Measurements from ENCODE around the gene GGPS1.
"Not testable (repeated sequence)": the region's sequence is repeated elsewhere in the genome, so short reads cannot be mapped to it uniquely, and the experiment has no call there.

Gene GGPS1

DNA sequence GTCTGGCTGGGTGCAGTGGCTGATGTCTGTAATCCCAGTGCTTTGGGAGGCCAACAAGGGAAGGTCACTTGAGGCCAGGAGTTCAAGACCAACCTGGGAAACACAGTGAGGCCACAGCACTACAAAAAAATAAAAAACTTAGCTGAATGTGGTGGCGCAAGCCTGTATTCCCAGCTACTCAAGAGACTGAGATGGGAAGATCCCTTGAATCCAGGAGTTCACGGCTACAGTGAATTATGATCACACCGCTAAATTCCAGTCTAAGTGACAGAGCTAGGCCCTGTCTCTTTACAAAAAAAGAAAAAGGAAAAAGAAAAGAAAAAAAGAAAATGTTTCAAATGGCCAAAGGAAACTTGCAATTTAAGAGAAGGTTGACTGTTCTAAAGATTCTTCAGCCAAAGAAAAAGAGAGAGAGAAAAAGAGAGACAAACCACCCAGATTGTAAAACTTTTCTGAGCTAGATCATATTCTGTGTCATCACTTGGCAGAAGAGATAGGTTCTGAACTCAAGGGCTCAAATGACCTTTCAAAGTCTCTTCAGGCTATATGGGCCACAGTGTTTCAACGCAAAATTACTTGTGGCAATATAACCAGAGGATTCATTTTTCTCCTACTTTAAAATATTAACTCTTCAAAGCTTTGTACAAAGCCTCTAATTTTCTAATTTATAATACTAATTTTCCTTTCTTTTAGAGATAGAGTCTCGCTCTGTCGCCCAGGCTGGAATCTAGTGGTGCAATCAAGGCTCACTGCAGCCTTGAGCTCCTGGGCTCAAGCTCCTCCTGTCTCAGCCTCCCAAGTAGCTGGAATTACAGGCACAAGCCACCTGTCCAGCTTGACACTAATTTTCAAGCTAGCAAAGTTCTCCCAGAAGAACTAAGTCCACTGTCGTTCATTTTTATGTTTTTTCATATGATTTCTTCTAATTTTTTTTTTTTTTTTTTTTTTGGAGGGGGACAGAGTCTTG is 20.9 kb upstream of the GGPS1 start:
- no peak for DNase-seq

DNA sequence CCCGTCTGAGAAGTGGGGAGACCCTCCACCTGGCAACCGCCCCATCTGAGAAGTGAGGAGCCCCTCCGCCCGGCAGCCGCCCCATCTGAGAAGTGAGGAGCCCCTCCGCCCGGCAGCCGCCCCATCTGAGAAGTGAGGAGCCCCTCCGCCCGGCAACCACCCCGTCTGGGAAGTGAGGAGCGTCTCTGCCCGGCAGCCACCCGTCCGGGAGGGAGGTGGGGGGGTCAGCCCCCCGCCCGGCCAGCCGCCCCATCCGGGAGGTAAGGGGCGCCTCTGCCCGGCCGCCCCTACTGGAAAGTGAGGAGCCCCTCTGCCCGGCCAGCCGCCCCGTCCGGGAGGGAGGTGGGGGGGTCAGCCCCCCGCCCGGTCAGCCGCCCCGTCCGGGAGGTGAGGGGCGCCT is 19.2 kb upstream of the GGPS1 start:
- DNase-seq = not testable (repeated sequence)

DNA sequence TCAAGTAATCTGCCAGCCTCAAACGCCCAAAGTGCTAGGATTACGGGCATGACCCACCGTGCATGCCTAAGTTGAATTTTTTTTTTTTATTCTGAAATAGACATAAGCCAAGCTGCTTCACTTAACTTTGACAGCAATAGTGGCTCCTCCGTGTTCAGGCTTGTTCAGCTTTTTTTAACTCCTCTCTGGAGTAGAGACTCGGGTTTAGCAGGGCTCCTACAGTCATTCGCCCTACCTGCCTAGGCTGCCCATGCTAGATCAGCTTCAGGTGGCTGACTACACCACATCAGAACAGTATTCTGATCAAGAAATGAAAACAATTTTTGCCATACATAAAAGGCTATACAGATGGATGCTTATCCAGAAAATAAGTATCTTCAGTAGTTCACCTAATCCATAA is 15.1 kb upstream of the GGPS1 start:
- DNase-seq = no peak

DNA sequence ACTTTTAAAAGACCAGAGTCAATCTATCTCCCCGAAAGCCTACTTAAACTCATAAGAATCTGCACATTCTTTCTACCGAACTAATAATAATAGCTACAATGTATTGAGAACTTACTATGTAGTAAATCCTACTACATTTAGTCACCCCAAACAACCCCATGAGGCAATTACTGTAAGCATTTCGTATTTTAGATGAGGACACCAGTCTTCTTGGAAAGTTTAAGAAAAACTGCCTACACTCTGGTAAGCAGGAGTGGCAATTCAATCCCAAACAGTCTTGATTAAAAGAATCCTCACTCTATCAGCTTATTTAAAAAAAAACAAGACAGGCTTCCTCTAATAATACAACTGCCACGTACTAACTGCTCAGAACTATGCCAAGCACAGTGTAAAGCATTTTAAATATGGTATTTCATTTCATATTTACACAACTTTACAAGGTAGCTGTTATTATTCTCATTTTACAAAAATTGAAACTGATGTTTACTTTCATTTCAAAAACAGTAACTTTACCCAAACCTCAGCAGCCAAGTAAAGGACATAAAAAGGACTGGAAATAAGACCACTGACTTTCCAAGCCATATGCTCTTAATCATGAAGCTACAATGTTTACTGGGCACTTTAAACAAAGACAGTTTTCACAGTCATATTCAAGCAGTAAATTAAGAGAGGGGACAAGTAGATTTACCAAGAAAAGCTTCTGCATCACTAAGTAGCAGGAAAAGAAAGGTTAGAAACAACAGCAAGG is 14.3 kb upstream of the GGPS1 start:
- DNase-seq = no peak

DNA sequence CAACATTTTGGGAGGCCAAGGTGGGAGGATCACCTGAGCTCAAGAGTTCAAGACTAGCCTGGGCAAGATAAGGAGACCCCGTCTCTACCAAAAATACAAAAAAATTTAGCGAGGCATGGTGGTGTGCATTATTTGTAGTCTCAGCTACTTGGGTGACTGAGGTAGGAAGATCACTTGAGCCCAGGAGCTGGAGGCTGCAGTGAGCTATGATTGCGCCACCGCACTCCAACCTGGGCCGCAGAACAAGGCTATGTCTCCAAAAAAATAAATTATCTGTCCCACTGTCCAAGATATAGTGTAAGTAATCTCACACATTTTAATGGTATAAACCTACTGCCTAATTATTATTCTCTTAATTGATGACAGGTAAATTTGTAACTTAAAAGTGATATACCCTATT is 13.2 kb upstream of the GGPS1 start:
- no peak for DNase-seq

DNA sequence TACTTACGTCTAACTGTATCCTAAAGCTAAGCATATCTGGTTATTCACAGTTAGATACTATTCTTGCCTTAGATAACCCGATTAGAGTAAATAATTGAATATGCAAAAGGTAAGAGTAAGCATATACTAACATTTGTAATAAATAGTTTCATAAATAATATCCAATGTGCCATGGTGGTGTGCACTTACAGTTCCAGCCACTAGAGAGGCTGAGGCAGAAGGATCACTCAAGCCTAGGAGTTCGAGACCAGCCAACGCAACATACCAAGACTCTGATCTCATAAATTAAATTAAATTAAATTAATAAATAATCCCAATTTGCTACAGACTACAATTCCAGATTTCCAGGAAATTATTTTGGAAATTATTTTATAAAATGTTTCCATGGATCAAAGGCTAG is 12.6 kb upstream of the GGPS1 start:
- no peak for DNase-seq

DNA sequence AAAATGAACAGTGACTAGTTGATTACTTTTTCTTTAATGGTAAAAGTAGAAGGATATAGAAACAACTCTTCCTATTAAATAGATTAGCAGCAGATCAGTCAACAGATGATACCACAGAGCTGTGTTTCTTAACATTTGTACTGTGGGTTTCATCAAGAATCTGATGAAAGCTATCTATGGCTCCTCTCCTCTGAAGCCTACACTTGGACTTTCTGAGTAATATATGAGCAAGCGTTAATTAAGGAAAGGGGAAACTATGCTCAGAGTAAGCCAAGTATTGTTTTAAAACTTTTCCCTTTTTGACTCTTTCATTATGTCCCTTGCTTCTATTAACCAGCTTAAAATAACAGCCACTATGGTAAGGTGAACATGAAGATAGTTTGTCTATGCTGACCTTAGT is 11.2 kb upstream of the GGPS1 start:
- DNase-seq = no peak

DNA sequence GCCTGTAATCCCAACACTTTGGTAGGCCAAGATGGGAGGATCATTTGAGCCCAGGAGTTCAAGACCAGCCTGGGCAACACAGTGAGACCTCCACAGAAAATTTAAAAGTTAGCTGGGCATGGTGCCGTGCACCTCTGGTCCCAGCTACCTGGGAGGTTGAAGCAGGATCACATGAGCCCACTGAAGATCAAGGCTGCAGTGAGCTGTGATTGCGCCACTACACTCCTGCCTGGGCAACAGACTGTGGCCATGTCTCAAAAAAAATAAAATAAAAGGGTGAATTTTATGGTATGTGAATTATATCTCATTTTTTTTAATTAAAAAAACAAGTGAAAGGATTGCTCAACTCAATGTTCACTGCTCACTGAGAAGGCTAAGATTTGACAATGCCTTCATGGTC is 9.1 kb upstream of the GGPS1 start:
- DNase-seq = no peak

DNA sequence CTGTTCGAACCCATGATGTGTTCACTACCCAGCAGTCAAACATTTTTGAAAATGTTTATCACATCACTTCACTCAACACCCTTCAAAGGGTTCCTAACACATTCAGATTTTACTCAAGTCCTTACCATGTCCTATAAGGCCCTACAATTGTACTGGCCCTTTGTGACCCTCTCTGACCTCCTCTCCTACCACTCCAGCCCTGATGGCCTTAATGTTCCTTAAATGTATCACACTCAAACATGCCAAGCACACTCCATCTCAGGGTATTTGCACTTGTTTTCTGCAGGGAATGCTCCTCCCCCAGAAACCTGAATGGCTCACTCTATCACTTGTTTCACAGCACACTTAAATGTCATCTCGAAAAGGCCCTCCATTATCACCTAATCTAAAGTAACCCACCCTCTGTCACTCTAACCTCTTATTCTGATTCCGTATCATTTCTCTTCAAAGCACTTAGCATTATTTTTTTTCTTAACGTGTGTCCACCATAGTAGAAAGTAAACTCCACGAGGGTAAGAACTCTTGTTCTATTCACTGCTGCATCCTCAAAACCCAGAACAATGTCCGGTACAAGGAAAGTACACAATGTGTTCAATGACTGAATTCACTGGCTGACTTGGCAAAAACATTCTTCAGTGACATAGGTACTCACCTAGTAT is 7.7 kb upstream of the GGPS1 start:
- DNase-seq = no peak

DNA sequence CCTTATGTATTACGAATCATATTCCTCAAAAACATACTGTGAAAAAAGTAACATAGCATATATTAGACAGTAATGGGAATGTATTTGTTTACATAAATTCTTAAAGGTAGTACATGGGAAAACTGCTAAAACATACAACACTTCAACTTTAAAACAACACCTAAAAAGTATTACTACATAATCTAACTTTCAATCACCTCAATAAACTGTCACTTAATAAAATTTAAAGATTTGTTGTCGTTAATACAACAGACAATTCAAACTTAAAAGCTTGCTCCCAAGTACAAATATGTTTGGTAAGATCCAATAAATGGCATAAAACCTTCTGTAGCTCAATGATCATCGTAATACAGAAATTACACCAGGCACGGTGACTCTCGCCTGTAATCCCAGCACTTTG is 4.1 kb upstream of the GGPS1 start:
- DNase-seq = no peak

DNA sequence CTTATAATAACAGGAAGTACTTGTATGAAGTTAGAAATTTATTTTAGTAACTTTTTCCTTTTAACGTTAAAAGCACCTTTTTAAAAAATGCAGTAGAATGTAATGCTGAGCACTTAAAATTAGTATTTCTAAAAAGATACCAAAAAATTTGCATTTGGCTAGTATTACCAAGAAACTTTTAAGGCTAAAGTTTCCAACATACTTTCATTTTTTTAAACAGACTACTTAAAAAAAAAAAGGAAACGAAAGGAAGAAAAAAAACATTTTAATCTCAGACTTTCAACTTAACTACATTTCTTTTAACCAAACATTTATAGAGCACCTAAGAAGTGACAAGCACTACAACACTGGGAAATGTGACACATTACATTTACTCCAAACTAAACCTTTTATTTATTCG is 3.2 kb upstream of the GGPS1 start:
- no peak for DNase-seq

DNA sequence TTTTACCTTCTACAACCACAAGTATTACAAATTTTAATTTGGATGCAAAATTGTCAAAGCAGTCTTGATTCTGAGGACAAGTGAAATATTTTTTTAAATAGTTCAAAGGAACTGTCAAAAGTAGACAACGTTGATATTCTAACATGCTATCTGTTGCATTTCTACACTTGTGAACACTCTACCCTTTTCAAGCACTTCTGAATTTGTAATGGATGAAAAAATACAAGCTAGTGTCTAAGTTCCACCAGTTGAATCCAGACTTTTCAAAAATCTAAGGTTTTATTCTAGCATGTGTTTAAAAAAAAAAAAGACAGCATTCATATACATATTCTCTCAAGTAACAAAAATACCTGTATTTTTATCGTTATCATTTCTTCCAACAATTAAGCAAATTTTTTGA is 2.5 kb upstream of the GGPS1 start:
- no peak for DNase-seq

DNA sequence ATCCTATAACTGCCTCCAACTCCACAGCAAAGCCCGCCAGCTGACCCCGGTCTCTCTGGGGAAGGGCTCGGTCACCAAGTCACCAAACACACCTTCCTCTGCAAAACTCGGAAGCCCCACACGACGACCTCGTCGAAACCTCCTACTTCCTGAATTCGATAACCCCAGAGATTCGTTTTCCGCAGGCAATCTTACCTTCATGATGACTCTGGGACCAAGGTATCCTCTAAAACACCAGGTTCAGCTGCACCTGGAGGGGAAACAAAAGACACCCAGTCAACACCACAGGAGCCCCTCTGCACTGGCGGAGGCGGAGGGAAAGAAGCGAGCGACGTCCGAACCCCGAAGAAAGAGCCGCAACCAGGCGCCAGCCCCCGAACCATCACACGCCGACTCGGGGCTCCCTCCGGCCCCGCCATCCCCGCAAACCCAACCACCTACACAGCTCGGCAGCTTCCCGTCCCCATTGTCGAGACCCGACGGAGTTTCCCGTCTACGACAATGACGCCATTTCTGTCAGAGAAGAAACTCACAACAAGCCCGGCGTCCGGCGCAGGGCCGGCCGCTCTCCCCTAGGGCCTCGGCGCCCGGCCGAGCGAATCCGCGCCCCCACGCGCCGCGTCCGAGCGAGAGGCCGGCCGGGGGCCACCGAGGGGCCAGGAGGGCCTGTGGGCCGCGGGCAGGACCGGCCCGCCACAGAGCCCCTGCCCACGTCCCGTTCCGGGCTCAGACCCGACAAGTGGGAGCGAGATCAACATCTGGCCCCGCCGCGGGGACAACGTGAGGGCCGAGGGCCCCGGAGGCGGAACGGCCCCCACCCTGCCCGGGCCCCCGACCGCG is 1.4 kb upstream of the GGPS1 start:
- DNase-seq = peak; percentile 62

DNA sequence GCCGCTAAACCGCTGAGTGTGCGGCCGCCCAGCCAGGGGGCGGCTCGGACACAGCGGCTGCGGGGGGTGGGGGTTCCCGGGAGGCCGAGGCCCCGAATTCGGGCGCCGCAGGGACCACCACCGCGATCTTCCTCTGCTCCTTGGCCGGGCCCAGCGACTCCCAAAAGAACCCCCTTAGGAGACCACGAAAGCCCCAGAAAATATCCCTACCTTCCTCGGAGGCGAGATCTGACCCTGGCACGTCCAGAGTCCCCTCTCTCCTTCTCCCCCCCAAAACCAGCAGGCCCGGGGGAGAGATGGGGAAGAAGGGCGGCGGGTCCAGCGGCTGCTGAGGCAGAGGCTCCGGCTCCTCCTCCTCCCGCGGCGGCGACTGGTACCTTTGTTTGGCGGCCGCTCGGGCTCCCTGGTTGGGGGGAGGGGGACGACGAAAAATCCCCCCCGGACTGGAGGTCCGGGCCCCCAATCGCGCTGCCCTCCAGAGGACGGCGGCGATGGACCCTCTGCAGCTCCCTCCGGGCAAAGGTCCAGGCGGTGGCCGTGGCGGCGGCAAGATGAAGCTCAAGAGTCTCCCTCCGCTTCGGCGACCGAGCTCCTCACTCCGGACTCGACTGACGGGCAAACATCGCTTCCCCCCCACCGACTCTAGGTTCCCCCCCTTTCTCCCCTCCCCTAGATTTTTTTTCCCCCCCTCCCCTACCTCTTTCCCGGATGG is 655 bp upstream of the GGPS1 start, which contains the start of gene ARID4B:
Gene ARID4B, minus strand, starts transcription at position 621 of the 712 bp plus-strand sequence. CDS start 1,260 bp downstream, outside the sequence.
- peak; percentile 61 for DNase-seq

DNA sequence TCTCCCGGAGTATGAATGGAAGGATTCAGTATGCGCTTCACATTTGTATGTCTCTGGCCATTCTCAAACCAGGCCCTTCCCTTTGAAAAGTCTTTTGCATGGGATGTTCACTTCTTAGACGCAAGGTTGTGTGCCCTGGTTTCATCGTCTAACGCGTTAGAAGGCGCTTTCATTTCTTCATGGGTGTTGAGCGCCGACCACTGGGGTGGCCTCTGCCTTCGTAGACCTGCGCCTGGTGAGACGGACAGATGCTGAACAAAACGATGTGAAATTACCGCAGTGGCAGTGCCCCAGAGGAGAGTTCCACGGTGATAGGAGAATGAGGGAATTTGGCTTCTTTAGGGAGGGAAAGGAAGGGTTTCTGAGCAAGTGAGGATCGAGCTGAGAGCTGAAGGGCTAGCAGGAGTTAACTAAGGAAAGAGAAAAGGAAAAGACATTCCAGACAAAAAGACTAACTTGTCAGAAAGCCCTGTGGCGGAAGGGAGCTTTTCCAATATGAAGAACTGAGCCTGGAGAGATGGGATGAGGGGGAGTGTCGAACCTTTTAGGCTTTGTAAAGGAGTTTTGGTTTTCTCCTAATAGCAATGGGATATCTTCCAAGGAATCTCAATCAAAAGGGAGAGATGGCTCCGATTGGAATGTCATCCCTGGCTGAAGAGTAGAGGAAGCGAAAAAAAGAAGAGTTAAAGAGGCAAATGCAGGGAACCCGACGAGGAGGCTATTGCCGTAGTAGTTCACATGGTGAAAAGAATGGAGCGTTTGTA is 951 bp downstream of the GGPS1 start:
- DNase-seq = peak; percentile 50

DNA sequence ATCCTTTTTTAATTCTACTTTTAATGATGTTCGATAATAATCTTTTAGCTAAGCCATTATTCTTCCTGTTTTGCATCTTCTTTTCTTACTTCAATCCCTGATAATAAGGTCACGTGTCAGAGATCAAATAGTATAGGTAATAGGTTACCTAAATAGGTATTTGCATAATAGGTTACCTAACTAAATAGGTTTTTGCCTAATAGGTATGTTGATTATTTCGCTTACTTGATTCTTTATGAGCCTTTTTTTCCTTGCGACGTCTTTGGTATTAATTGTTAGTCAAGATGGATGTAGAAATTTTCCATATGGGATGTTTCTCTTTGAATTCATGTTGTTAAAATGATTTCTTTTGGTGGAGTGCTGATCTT is 2.5 kb downstream of the GGPS1 start:
- no peak for DNase-seq

DNA sequence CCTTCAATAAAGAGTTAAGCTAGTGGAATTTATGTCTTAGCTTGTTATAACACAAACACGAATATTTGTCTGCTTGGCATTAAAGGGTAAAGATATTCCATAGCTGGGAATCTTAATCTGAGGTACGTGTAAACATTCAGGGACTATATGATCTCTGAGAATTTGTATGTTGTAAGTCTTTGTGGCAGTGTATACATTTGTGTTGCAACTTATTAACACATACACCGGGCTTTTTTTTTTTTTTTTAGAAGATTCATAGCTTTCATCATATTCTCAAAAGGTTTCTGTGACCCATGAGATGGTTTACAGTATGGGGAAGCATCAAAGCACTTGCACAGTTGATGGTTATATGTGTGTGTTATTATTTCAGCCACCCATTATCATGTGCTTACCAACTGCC is 3.0 kb downstream of the GGPS1 start:
- no peak for DNase-seq

DNA sequence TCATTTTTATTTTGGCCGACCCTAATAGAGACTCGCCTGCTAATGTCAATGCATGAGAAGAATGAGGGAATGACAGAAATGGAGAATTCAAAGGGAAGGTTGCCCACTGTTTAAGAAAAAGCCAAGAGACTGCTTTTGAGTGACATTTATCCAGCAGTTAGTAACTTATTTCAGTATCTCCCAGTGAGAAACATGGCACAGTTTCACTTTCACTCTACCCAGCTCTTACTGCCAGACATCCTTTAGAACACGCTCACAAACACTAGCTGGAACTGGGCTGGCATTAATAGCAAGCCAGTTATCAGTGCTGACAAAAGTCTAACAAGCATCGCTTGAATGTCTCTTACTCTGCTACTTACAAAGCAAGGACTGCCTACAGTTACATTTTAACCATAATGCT is 8.5 kb downstream of the GGPS1 start:
- no peak for DNase-seq

DNA sequence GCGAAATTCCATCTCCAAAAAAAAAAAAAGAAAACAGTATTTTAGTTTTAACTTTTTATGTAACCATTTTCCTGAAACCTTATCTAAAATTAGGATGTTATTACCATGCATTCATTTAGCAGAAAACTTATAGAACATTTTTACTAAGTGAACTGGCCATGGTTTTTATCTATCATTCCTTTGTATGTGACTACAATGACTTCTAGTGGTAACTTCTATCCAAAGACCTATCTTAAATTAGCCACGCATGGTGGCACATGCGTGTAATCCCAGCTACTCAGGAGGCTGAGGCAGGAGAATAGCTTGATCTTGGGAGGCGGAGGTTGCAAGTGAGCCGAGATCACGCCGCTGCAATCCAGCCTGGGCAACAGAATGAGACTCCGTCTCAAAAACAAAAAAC is 11.4 kb downstream of the GGPS1 start:
- DNase-seq = no peak

DNA sequence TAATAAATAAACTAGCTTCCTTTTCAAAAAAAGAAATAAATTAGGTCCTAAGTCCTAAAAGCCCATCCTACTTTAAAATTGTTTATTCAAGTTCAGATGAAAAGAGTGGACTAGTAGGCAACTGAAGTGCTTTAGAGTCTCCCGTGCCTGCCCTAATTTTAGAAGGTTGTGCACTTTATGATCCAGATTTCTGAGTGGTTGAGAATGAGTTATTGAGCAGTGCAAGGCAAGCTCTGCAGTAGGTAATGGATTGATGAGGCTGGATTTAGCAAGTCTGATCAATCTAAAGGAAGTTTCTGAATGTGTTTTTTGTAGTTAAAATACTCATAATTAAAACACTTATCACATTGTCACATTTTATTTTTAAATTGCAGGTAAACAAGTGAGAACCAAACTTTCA is 13.0 kb downstream of the GGPS1 start:
- no peak for DNase-seq

DNA sequence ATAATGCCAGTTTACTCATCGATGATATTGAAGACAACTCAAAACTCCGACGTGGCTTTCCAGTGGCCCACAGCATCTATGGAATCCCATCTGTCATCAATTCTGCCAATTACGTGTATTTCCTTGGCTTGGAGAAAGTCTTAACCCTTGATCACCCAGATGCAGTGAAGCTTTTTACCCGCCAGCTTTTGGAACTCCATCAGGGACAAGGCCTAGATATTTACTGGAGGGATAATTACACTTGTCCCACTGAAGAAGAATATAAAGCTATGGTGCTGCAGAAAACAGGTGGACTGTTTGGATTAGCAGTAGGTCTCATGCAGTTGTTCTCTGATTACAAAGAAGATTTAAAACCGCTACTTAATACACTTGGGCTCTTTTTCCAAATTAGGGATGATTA is 13.7 kb downstream of the GGPS1 start:
- DNase-seq = no peak
